ENCODE results near the gene PPCDC. TPM values are rescaled to one million over a fixed set of nuclear protein-coding genes. Genes with fewer than 3 reads are reported as not detected.

Gene PPCDC
- total and polyA plus RNA-seq, 10 of the 15 experiments (the other 5 are each of a cell fraction or from before 2014, with no cell fraction given): 32.5 to 135 (median 55.0) TPM

GRCh38 chr15:75025548-75026260, 2.3 kb downstream of the PPCDC start (continued):
- TF ChIP-seq ATF7 (IDR thresholded peaks at IDR 0.05; ENCODE audit: low read depth): no peak

DNA sequence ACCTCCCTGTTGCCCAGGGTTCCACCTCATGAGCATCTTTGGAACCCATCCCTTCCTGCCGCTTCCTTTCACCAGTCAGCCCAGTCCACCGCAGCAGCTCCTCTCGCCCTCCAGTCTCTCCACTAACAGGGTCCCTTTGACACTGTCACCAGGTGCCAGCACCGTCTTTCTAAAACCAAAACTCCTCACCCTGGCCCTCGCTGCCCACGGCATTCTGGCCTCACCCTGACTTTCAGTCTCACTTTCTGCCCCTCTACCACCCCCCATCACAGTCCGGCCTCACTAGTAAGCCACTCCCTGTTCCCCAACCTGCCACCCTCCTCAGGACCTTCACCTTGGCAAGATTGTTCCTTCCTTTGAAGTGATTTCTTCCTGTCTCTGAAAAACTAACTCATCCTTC, 4.2 kb downstream of the PPCDC start:
- RAD21 ChIA-PET (ENCODE audit: unreplicated experiment): interaction anchor here (1.0 to 3.5 kb wide), 4 partner anchors 16 to 657 kb away, joined by 3 to 14 read pairs (median 4); no protein-coding TSS in a partner anchor
- no peak overlapping the region for H3K4me2 ChIP-seq (ENCODE audit: control insufficient read depth, insufficient read depth)
- BruUV-seq (replicated peaks): no TSS peak

More for the DNA sequence above, 4.2 kb downstream of the PPCDC start:
- H3K9me3 ChIP-seq (replicated peaks; ENCODE audit: control insufficient read depth, insufficient read depth, low read length): no peaks in the 10 kb centered on the region
- intact Hi-C loops (cut with micrococcal nuclease; ENCODE audit: unreplicated experiment) (no loop called here), in situ Hi-C loops (cut with MboI) (loop anchor here (10.0 kb wide), 1 partner anchor 277 kb away; no protein-coding TSS in a partner anchor)
- no peak for DNase-seq (ENCODE audit: low read depth, low spot score)
- peaks cover 26% of the 10 kb centered on the region for H3K79me2 ChIP-seq (ENCODE audit: control insufficient read depth, insufficient read depth, low read length)
- H2AFZ ChIP-seq (ENCODE audit: control insufficient read depth, low read depth, low read length): no peak overlapping the region
- H3K4me1 ChIP-seq (ENCODE audit: control insufficient read depth, insufficient read depth, low read length): peaks cover 48% of the 10 kb centered on the region
- no peak overlapping the region for H3K27ac ChIP-seq (ENCODE audit: control insufficient read depth, insufficient read depth)
- no peak for FAIRE-seq
- H3K27me3 ChIP-seq (replicated peaks in 1 of 2; ENCODE audit: control insufficient read depth in 2 of 2, insufficient read depth in 2 of 2, low read length in 1 of 2): no peaks in the 10 kb centered on the region
- SMC1A ChIA-PET (ENCODE audit: uncharacterized antibody, unreplicated experiment): interaction anchor here (2.4 to 3.6 kb wide), 2 partner anchors 172 to 178 kb away, joined by 10 to 21 read pairs; no protein-coding TSS in a partner anchor
- TF ChIP-seq, protein P1, sequence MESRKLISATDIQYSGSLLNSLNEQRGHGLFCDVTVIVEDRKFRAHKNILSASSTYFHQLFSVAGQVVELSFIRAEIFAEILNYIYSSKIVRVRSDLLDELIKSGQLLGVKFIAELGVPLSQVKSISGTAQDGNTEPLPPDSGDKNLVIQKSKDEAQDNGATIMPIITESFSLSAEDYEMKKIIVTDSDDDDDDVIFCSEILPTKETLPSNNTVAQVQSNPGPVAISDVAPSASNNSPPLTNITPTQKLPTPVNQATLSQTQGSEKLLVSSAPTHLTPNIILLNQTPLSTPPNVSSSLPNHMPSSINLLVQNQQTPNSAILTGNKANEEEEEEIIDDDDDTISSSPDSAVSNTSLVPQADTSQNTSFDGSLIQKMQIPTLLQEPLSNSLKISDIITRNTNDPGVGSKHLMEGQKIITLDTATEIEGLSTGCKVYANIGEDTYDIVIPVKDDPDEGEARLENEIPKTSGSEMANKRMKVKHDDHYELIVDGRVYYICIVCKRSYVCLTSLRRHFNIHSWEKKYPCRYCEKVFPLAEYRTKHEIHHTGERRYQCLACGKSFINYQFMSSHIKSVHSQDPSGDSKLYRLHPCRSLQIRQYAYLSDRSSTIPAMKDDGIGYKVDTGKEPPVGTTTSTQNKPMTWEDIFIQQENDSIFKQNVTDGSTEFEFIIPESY (IDR thresholded peaks at IDR 0.05): no peak
- TF ChIP-seq, protein P2, sequence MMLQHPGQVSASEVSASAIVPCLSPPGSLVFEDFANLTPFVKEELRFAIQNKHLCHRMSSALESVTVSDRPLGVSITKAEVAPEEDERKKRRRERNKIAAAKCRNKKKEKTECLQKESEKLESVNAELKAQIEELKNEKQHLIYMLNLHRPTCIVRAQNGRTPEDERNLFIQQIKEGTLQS (IDR thresholded peaks at IDR 0.05; ENCODE audit: borderline replicate concordance, extremely low read depth, low read depth, low read length): no peak
- TF ChIP-seq SUZ12 (IDR thresholded peaks at IDR 0.05; ENCODE audit: unreplicated experiment) (no peak), ZSCAN29 (IDR thresholded peaks at IDR 0.05) (no peak)
- POLR2A ChIA-PET: no interaction called here
- 0 out of 3 replicates have a peak, but pooled peaks have one; percentile 3 for ATAC-seq
- H3K4me3 ChIP-seq: no peak overlapping the region
- no peak overlapping the region; the same call in 1 of the 2 replicates for H3K9ac ChIP-seq (ENCODE audit: control insufficient read depth, insufficient read depth, low read length)
- CTCF ChIA-PET: interaction anchor here (0.5 to 6.7 kb wide), 4 partner anchors 33 to 213 kb away, joined by 3 to 95 read pairs (median 3); partner anchors contain the start of gene RPP25
- WGBS (ENCODE audit: insufficient coverage, insufficient replicate concordance, low lambda C conversion rate, missing lambda C conversion rate): 61% methylated on average over 7 of the region's 7 CpGs
- H3K36me3 ChIP-seq (ENCODE audit: control insufficient read depth in 2 of 2, insufficient read depth in 2 of 2, low read length in 1 of 2): no peaks in the 10 kb centered on the region; a peak in 2 of 4 replicates
- no peaks in the 10 kb centered on the region for H4K20me1 ChIP-seq (ENCODE audit: control insufficient read depth, insufficient read depth)

Measured in GM12878 (cell line).